Measurements from ENCODE around the gene KCNC1.

DNA sequence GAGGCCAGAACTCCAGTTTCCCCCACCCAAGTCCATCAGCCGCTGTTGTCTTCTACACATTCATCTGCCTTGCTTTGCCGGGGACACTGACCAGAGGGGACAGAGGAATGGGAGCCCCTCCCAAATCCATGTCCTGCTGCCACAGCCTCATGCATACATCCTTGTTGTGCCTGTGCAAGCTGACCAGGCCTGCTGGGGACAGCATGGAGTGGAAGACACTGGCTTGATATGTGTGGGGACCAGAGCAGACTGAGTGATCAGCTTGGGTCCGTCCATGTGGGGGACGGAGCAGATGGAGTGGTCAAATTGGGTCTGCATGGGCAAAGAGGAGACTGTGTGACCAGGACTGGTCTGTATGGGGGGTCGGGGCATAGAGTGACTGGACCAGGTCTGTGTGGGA lies 43.8 kb downstream of the KCNC1 start:
- TF ChIP-seq, protein P1, sequence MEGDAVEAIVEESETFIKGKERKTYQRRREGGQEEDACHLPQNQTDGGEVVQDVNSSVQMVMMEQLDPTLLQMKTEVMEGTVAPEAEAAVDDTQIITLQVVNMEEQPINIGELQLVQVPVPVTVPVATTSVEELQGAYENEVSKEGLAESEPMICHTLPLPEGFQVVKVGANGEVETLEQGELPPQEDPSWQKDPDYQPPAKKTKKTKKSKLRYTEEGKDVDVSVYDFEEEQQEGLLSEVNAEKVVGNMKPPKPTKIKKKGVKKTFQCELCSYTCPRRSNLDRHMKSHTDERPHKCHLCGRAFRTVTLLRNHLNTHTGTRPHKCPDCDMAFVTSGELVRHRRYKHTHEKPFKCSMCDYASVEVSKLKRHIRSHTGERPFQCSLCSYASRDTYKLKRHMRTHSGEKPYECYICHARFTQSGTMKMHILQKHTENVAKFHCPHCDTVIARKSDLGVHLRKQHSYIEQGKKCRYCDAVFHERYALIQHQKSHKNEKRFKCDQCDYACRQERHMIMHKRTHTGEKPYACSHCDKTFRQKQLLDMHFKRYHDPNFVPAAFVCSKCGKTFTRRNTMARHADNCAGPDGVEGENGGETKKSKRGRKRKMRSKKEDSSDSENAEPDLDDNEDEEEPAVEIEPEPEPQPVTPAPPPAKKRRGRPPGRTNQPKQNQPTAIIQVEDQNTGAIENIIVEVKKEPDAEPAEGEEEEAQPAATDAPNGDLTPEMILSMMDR (IDR thresholded peaks at IDR 0.05; ENCODE audit: low read depth, low read length, missing input control): no peak
- TF ChIP-seq JUND (IDR thresholded peaks at IDR 0.05): no peak
- TF ChIP-seq SP1 (IDR thresholded peaks at IDR 0.05): no peak
- no peak for TF ChIP-seq FOXA1 (IDR thresholded peaks at IDR 0.05)
- TF ChIP-seq HNF4G (IDR thresholded peaks at IDR 0.05): no peak
- no peak for TF ChIP-seq TAF1 (conservative IDR thresholded peaks at IDR 0.05)
- TF ChIP-seq, protein P2, sequence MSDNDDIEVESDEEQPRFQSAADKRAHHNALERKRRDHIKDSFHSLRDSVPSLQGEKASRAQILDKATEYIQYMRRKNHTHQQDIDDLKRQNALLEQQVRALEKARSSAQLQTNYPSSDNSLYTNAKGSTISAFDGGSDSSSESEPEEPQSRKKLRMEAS (IDR thresholded peaks at IDR 0.05): no peak
- no peak for TF ChIP-seq GABPA (IDR thresholded peaks at IDR 0.05 in 1 of 2, conservative IDR thresholded peaks at IDR 0.05 in 1 of 2)
- no peak for TF ChIP-seq EGR1 (IDR thresholded peaks at IDR 0.05; ENCODE audit: low read depth in 2 of 2)
- TF ChIP-seq, protein P3, sequence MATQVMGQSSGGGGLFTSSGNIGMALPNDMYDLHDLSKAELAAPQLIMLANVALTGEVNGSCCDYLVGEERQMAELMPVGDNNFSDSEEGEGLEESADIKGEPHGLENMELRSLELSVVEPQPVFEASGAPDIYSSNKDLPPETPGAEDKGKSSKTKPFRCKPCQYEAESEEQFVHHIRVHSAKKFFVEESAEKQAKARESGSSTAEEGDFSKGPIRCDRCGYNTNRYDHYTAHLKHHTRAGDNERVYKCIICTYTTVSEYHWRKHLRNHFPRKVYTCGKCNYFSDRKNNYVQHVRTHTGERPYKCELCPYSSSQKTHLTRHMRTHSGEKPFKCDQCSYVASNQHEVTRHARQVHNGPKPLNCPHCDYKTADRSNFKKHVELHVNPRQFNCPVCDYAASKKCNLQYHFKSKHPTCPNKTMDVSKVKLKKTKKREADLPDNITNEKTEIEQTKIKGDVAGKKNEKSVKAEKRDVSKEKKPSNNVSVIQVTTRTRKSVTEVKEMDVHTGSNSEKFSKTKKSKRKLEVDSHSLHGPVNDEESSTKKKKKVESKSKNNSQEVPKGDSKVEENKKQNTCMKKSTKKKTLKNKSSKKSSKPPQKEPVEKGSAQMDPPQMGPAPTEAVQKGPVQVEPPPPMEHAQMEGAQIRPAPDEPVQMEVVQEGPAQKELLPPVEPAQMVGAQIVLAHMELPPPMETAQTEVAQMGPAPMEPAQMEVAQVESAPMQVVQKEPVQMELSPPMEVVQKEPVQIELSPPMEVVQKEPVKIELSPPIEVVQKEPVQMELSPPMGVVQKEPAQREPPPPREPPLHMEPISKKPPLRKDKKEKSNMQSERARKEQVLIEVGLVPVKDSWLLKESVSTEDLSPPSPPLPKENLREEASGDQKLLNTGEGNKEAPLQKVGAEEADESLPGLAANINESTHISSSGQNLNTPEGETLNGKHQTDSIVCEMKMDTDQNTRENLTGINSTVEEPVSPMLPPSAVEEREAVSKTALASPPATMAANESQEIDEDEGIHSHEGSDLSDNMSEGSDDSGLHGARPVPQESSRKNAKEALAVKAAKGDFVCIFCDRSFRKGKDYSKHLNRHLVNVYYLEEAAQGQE (IDR thresholded peaks at IDR 0.05): no peak
- no peak for TF ChIP-seq YY1 (IDR thresholded peaks at IDR 0.05)
- TF ChIP-seq RAD21 (IDR thresholded peaks at IDR 0.05): no peak
- TF ChIP-seq, protein P4, sequence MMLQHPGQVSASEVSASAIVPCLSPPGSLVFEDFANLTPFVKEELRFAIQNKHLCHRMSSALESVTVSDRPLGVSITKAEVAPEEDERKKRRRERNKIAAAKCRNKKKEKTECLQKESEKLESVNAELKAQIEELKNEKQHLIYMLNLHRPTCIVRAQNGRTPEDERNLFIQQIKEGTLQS (IDR thresholded peaks at IDR 0.05): no peak
